Nephron progenitor cell (in vitro differentiated cells): ENCODE measurements around the gene DCANP1.

Experiments
- DNase-seq: peaks from one replicate; pipeline ENCODE4 v3.0.0; 2021
- H3K27ac Mint-ChIP-seq: 2 replicates; pipeline ENCODE4 v1.8.0; 2021; ENCODE audit warnings: mild to moderate bottlenecking, moderate library complexity, mixed read lengths
- H3K27me3 Mint-ChIP-seq: 2 replicates; pipeline ENCODE4 v1.8.0; 2021; ENCODE audit warnings: mild to moderate bottlenecking, low read depth, mixed read lengths; ENCODE audit not compliant: poor library complexity
- H3K36me3 Mint-ChIP-seq: 2 replicates; pipeline ENCODE4 v1.8.0; 2021; ENCODE audit warnings: low read depth, mixed read lengths
- H3K4me1 Mint-ChIP-seq: 2 replicates; pipeline ENCODE4 v1.8.0; 2021; ENCODE audit warnings: mixed read lengths
- H3K4me3 Mint-ChIP-seq: 2 replicates; pipeline ENCODE4 v1.8.0; 2021; ENCODE audit warnings: mild to moderate bottlenecking, moderate library complexity, mixed read lengths
- H3K9me3 Mint-ChIP-seq: 2 replicates; pipeline ENCODE4 v1.8.0; 2021; ENCODE audit warnings: mild to moderate bottlenecking, moderate library complexity, mixed read lengths
- CTCF ChIP-seq: fragments of 200-600 bp; sonication (generic); IDR thresholded peaks from 2 replicates; pipeline ENCODE4 v1.5.0; 2021; ENCODE audit warnings: antibody characterized with exemption

Gene DCANP1

GRCh38 chr5:135438636-135439221 is 8.4 kb downstream of the DCANP1 start:
- Mint-ChIP-seq H3K27me3 (no peaks in the 10 kb centered on the region), H3K9me3 (no peaks in the 10 kb centered on the region), H3K36me3 (no peaks in the 10 kb centered on the region), H3K4me1 (peaks cover 92% of the 10 kb centered on the region), H3K4me3 (no peak overlapping the region), H3K27ac (no peak overlapping the region)
- TF ChIP-seq CTCF, result no peak
- no peak for DNase-seq

DNA sequence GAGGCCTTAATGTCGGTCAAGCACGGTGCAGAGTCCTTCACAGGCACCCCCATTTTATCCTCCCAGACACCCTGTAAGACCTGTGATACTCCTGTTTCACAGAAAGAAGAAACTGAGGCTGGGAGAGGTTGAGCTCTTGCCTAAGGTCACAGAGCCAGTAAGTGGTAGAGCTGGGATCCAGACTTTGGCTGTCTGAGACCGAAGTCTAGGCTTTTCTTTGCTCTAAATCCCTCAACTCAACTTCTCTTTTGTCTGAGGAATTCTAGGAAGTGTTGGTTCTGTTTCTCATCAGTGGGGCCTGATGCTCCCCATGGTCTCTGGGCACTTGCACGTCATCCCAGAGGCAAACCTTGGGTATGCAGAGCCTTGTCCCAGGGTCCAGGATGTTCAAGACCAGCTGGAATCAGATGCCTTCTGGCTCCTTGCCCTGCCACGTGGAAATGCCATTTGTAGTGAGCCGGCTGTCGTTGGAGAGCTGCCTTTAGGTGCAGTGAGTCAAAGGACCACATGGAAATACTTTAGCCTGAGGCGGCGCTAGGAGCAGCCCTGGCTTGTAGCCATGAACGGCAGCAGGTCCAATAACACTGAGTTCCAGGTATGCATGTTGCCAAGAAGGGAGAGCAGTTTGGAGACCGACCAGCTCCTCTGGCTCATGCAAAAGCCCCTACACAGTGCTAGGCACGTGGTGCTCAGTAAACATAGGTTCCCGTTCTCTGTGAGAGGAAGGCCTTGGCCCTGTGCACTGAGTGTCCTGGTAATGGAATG is 9.2 kb downstream of the DCANP1 start:
- no peaks in the 10 kb centered on the region for H3K9me3 Mint-ChIP-seq
- no peak overlapping the region for H3K27ac Mint-ChIP-seq
- no peak for DNase-seq
- H3K27me3 Mint-ChIP-seq, result no peaks in the 10 kb centered on the region
- H3K36me3 Mint-ChIP-seq, result no peaks in the 10 kb centered on the region
- H3K4me1 Mint-ChIP-seq, result peaks cover 90% of the 10 kb centered on the region
- H3K4me3 Mint-ChIP-seq, result no peak overlapping the region
- no peak for TF ChIP-seq CTCF

DNA sequence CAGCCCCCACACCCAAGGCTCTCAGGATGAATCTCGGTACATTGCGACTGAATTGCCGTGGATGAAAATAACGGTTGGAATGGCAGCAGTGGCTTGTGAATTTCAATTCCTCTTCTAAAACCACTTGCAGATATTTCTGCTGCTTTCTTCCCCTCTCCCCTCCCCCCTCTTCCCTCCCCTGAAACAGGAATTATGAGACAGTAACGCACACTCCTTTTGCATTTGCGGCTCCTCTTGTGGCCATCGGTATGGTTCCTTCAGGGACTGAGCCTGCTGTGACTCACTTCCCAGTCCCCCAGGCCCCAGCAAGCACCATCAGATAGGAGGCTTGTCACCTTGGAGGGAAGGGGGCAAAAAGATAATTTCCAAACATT is 9.7 kb downstream of the DCANP1 start:
- no peaks in the 10 kb centered on the region for H3K27me3 Mint-ChIP-seq
- H3K36me3 Mint-ChIP-seq, result no peaks in the 10 kb centered on the region
- no peak for DNase-seq
- no peak overlapping the region for H3K4me3 Mint-ChIP-seq
- H3K27ac Mint-ChIP-seq, result no peak overlapping the region
- no peaks in the 10 kb centered on the region for H3K9me3 Mint-ChIP-seq
- TF ChIP-seq CTCF, result no peak
- peaks cover 84% of the 10 kb centered on the region for H3K4me1 Mint-ChIP-seq

GRCh38 chr5:135436951-135437418 is 10.2 kb downstream of the DCANP1 start:
- Mint-ChIP-seq H3K4me1 (peaks cover 80% of the 10 kb centered on the region), H3K27ac (no peak overlapping the region), H3K36me3 (no peaks in the 10 kb centered on the region), H3K27me3 (no peaks in the 10 kb centered on the region), H3K9me3 (no peaks in the 10 kb centered on the region), H3K4me3 (no peak overlapping the region)
- no peak for DNase-seq
- TF ChIP-seq CTCF, result no peak

- DNase-seq, result no peak
- TF ChIP-seq CTCF, result no peak
- no peaks in the 10 kb centered on the region for H3K9me3 Mint-ChIP-seq
- no peaks in the 10 kb centered on the region for H3K27me3 Mint-ChIP-seq
- no peak overlapping the region for H3K4me3 Mint-ChIP-seq
- H3K36me3 Mint-ChIP-seq, result no peaks in the 10 kb centered on the region
- H3K4me1 Mint-ChIP-seq, result peaks cover 67% of the 10 kb centered on the region
- H3K27ac Mint-ChIP-seq, result no peak overlapping the region
These were observed 11.4 kb downstream of the DCANP1 start for GRCh38 chr5:135435467-135436330.
